DMS153 treated with DMSO at 0.1 percent for 48 hours (cell line): ENCODE measurements around the gene TMX1.
"Not testable (repeated sequence)": the region's sequence is repeated elsewhere in the genome, so short reads cannot be mapped to it uniquely, and the experiment has no call there.

Experiments used
- DNase-seq: peaks from one replicate; lab custom pipeline; 2025; ENCODE audit not compliant: unreplicated experiment; lab: John Stamatoyannopoulos, UW

TMX1 gene

DNA sequence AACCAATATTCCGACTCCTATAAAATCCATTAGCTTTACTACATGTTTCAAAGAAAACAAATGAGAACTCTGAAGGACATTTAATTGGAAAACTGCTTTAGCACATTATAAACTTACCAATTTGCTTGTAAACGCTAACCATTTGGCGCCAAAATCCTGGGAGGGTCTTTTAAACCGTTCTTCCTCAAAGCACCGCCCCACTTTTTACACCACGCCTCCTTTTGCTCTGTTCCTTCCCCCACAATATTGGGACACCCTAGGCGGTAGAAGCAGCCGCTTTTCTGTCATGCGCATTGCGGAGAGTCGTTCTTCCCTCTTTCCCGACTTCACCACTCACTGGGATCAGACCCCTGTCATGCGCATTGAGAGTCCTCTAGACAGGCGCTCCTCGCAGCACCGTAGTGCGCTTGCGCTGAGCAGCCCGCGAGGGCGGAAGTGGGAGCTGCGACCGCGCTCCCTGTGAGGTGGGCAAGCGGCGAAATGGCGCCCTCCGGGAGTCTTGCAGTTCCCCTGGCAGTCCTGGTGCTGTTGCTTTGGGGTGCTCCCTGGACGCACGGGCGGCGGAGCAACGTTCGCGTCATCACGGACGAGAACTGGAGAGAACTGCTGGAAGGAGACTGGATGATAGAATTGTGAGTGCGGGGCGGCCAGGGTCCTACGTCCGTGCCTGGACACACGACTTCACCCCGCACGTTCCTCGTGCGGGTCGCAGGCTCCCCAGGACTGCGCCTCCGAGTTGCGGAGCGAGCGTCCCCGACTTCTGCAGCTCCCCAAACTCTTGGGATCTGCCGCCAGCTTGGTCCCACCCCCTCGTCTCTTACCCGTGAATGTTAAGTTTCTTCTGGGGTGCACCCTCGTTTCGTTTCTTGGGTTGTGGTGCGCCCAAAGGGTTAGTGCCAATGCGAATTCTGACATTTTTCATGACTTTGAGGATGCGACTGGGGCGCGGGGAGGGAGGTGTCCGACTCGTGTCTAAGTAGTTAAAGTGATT, at the start of gene TMX1:
Gene TMX1 (plus strand): TSS at position 435 of the 991 bp plus-strand sequence. CDS start 46 bp downstream, at position 481.
- DNase-seq: peak; percentile 95

GRCh38 chr14:51201890-51202289, 38.2 kb upstream of the TMX1 start:
- DNase-seq: no peak

DNA sequence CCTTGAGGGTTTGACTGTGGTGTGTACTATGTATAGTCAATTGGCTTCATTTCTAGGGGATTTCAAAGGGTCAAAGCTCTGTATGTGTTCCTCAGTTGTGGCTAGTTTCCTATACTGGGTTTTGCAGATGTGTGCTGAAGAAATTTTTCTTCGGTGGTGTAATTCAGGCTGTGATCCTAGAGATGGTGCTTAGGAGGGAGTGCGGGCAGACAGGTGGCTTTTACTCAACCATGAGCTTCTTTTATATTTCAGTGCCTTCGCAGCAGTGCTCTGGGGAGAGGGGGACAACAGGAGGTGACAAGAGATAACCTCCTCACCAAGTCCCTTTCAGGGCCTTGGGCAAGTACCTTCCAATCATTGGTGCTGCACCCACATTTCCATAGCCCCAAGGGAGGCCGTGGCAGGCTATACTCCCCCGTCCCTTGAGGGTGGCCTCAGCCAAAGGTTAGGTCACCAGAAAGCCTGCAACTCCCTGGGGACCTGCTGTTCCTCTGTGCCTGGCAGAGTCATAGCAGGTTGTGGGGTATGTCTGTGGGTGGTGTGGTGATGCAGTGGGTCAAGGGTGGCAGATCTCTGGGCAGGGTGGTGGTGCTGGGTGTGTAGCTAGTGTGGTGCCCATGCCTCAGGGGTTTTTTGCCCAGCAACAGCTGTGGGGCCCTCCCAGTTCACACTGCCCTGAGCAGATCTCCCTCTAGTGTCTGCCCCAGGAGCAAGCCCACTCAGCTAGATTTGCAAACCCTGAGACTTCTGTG, 37.0 kb upstream of the TMX1 start:
- no peak for DNase-seq

DNA sequence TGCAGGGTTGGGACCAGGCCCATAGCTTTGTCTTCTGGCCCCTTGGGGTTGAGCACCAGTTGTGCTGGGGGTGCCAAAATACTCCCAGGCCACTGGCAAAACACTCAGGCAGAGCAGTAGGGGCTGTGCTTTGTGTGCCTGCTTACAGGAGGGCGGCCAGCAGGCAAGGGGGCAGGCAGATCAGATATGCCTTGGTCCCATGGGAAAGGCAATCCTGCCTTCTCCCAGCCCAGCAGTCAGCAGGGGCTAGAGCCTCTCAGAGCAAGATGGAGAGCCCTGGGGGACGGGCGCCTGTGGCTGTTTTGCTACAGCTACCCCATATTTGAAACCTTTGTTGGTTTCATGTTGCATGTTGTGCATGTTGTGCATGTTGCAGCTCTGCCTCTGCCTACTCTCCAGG, 36.2 kb upstream of the TMX1 start:
- no peak for DNase-seq

- no peak for DNase-seq
Observed at GRCh38 chr14:51205486-51205885, 34.6 kb upstream of the TMX1 start.

GRCh38 chr14:51206462-51206861, 33.6 kb upstream of the TMX1 start:
- DNase-seq: no peak

DNA sequence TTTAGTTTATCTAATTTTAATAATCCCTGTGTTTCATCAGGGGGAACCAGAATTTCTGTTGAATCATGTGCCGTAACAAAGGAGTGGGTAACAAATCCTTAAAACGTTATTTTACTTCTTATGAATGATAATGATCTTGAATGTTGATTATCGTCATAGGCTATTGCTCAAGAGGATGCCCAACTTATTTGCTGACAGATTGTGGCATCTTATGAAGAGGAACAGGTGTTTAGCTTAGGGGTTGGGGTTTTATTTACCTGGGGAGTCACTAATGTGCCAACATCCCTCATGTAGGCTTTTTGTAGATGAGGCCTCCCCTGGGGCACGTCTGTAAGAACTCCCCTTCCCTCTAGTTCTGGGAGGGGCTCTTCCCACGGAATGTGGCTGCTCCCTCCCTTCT, 32.4 kb upstream of the TMX1 start:
- no peak for DNase-seq

DNA sequence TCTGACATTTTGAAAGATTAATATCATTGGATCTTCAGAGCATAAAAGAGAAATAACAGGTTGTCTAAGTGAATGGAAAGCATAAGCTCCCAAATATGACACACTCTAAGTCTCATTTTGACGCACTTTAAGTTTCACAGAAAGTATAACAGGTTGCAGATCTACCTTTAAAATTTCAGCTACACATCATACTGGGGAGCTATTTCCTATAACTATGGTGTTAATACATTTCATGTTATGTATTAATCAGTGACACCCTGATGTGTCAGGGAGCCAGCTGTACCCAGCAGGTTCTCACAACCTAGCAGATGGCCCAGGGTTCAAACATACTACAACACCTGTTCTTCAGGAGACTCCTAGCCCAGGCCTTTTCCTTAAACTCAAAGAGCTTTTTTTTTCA, 31.1 kb upstream of the TMX1 start:
- peak; percentile 69 for DNase-seq

DNA sequence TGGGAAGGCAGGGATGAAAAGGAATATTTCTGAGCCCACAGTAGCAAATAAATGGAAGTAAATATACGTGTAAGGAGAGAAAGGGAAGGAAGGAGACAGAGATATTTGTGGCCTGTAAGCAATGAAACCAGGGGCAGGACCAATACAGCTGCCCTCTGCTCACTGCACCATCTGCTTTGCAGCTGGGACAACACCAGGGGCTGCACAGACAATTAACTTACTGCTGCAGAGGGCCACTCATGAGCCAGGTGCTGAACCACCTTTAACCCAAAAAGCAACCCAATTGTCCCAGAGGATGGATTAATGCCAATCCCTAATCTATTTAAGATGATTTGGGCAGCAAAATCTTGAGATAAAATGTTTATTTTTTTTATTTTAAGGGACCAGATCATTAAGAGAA, 30.6 kb upstream of the TMX1 start:
- peak; percentile 69 for DNase-seq

GRCh38 chr14:51210594-51210993, 29.5 kb upstream of the TMX1 start:
- no peak for DNase-seq

DNA sequence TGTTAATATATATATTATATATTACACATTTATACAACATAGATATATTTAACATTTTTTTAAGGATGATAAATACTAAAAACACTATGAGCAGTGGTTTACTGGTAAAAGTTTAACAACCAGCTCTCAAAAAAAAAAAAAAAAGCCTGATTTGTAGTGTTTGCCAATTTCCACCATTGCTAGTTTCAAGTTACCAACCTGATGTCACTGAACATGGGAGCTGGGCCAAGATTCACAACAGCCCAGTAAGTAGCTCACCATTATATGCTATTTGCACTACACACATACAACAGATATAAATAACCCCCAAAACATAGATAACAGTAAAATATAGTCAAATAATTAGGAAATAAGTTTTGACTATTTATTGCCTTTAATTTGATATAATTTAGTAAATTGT, 28.9 kb upstream of the TMX1 start:
- peak; percentile 84 for DNase-seq

- no peak for DNase-seq
Observed at GRCh38 chr14:51216602-51217001, 23.4 kb upstream of the TMX1 start.

- DNase-seq: peak; percentile 39
Observed at GRCh38 chr14:51219473-51220448, 20.3 kb upstream of the TMX1 start.

DNA sequence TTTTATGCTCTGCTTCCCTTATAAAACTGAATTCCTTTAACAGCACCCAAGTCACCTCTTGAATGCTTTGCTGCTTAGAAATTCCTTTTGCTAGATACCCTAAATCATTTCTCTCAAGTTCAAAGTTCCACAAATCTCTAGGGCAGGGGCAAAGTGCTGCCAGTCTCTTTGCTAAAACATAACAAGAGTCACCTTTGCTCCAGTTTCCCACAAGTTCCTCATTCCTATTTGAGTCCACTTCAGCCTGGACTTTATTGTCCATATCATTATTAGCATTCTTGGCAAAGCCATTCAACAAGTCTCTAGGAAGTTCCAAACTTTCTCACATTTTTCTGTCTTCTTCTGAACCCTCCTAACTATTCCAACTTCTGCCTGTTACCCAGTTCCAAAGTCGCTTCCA, 16.6 kb upstream of the TMX1 start:
- DNase-seq: not testable (repeated sequence)

DNA sequence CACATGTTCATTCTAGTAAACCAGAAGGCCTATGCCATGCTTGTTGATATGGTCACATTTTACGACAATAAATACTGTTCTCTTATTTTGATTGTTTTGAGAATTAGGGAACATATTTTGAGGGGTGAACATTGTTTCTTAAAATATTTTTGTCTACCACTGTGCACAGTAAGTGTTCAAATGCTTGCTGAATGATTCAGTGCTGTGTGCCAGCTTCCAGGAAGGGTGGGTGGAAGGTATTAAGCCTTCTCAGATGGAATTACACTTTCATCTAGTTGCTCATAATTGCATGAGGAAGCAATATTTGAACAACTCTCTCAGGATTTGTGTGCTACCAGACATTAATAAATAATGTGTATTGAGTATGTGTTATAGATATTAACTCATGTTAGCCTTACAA, 15.5 kb upstream of the TMX1 start:
- DNase-seq: no peak

DNA sequence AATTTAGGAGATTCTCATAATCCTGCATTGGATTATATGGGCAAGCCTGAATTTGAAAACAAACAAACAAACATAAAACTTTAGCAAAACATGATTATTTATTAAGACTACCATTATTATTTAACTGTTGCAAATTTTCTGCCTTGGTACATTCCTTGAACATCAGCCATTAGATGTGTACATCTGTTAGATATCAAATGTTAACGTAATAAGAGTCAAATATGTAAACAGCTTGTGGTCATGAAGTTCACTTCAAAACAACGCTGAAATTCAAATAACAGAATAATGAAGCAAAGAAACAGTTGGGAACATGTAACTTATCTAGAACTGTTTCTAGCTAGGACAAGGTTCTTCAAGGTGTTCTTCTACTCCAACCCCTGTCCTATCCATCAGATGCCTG, 14.3 kb upstream of the TMX1 start:
- DNase-seq: no peak

DNA sequence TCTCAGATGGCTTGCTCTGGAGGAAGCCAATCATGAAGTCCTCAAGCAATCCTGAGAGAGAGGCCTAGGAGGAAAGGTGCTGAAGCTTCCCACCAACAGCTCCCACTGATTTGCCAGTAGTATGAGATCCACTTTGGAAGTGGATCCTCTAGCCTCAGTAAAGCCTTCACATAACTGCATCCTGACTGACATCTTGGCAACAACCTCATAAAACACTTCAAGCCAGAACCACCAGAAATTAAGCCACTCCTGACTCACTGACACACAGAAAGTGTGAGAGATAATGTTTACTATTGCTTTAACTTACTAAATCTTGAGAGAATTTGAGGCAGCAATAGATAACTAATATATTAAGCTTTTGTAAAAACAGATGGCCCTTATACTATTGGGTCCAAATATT, 11.7 kb upstream of the TMX1 start:
- no peak for DNase-seq

GRCh38 chr14:51228890-51229289, 11.2 kb upstream of the TMX1 start:
- DNase-seq: no peak

GRCh38 chr14:51236314-51236713, 3.7 kb upstream of the TMX1 start:
- DNase-seq: no peak

GRCh38 chr14:51240804-51241380, 845 bp downstream of the TMX1 start:
- no peak for DNase-seq
